Stimulated activated CD4-positive, alpha-beta T cell treated with anti-CD3 and anti-CD28 coated beads, Interleukin-4, amount 100 ng/mL, for 1 hour (primary cell): Measurements from ENCODE around the gene ATP13A2.

Experiments
- DNase-seq: peaks from one replicate; pipeline ENCODE4 v3.0.0-alpha.2; 2020

The ATP13A2 gene

GRCh38 chr1:17002524-17002902 lies 9.2 kb downstream of the ATP13A2 start:
- no peak for DNase-seq

- DNase-seq = no peak
Observed at GRCh38 chr1:17001760-17002523, 9.8 kb downstream of the ATP13A2 start.

- no peak for DNase-seq
Observed at GRCh38 chr1:16999863-17000262, 11.9 kb downstream of the ATP13A2 start.

- no peak for DNase-seq
Observed at GRCh38 chr1:16998589-16998988, 13.1 kb downstream of the ATP13A2 start.

- no peak for DNase-seq
Observed at GRCh38 chr1:16996845-16997244, 14.9 kb downstream of the ATP13A2 start.

- no peak for DNase-seq
Observed at GRCh38 chr1:16993521-16994038, 18.1 kb downstream of the ATP13A2 start.

GRCh38 chr1:16992675-16993074 lies 19.1 kb downstream of the ATP13A2 start:
- no peak for DNase-seq

- no peak for DNase-seq
Observed at GRCh38 chr1:16992102-16992501, 19.6 kb downstream of the ATP13A2 start.

GRCh38 chr1:16991571-16991970 lies 20.2 kb downstream of the ATP13A2 start:
- no peak for DNase-seq

- DNase-seq = no peak
Observed at GRCh38 chr1:16989676-16990391, 21.9 kb downstream of the ATP13A2 start.

GRCh38 chr1:16988210-16988609 lies 23.5 kb downstream of the ATP13A2 start:
- DNase-seq = no peak

- DNase-seq = no peak
Observed at GRCh38 chr1:16986962-16987361, 24.8 kb downstream of the ATP13A2 start.

- DNase-seq = no peak
Observed at GRCh38 chr1:16986560-16986959, 25.2 kb downstream of the ATP13A2 start.

GRCh38 chr1:16986113-16986512 lies 25.6 kb downstream of the ATP13A2 start:
- no peak for DNase-seq

GRCh38 chr1:16984717-16985116 lies 27.0 kb downstream of the ATP13A2 start:
- DNase-seq = no peak

- no peak for DNase-seq
Observed at GRCh38 chr1:16983649-16984048, 28.1 kb downstream of the ATP13A2 start.

GRCh38 chr1:16982902-16983301 lies 28.8 kb downstream of the ATP13A2 start:
- DNase-seq = no peak

- DNase-seq = no peak
Observed at GRCh38 chr1:16981269-16981849, 30.4 kb downstream of the ATP13A2 start.

- DNase-seq = peak; percentile 12
Observed at GRCh38 chr1:16980473-16981268, 31.1 kb downstream of the ATP13A2 start, which contains the start of gene MFAP2. MFAP2 (minus strand) TSS chr1:16980620; CDS start chr1:16978273, 2,347 bp downstream.

- DNase-seq = no peak
Observed at GRCh38 chr1:16979475-16980327, 32.0 kb downstream of the ATP13A2 start.

- DNase-seq = no peak
Observed at GRCh38 chr1:16978567-16979474, 32.9 kb downstream of the ATP13A2 start.
